HEK293 (cell line): ENCODE results near the gene ATP6V1A.

Experiments
- CTCF ChIA-PET: fragments of 350-600 bp; formaldehyde crosslinking; extraction: SDS; loops from one replicate; lab custom pipeline; 2021; ENCODE audit warnings: antibody characterized with exemption; lab: Yijun Ruan, JAX
- POLR2A ChIA-PET: fragments of 300-600 bp; formaldehyde crosslinking; extraction: SDS; loops from one replicate; lab custom pipeline; 2020; ENCODE audit warnings: antibody characterized with exemption, inconsistent platforms; lab: Yijun Ruan, JAX
- H3K27ac ChIP-seq: fragments of 200-500 bp; sonication (Bioruptor generic); 2 replicates; pipeline ENCODE4 v1.5.1; 2014; ENCODE audit warnings: low read depth, low read length, control low read depth, inconsistent platforms; ENCODE audit errors: extremely low read depth
- H3K36me3 ChIP-seq, 2 experiments: fragments of 200-500 bp in 1 of 2; sonication (Bioruptor generic) in 1 of 2; 1 replicate in 1 of 2; 2 replicates in 1 of 2; pipeline ENCODE4 v1.5.1; 2014 to 2017; ENCODE audit warnings: inconsistent platforms in 2 of 2, low read length in 2 of 2; ENCODE audit not compliant: control insufficient read depth in 2 of 2, insufficient read depth in 1 of 2
- H3K4me1 ChIP-seq: fragments of 200-500 bp; sonication (Bioruptor generic); 2 replicates; pipeline ENCODE4 v1.5.1; 2014; ENCODE audit warnings: mild to moderate bottlenecking, low read length, inconsistent platforms; ENCODE audit not compliant: control insufficient read depth, insufficient read depth
- H3K4me3 ChIP-seq: 2 replicates; pipeline ENCODE4 v1.5.1; 2011; ENCODE audit warnings: low read depth, mild to moderate bottlenecking, control low read depth, low read length, moderate library complexity
- H3K9me3 ChIP-seq: fragments of 200-500 bp; sonication (Bioruptor generic); 2 replicates; pipeline ENCODE4 v1.5.1; 2014; ENCODE audit warnings: low read depth, low read length, inconsistent platforms; ENCODE audit not compliant: control insufficient read depth, insufficient read depth
- AEBP2 ChIP-seq: fragments of 450-650 bp; formaldehyde crosslinking; IDR thresholded peaks from 2 replicates; pipeline ENCODE4 v1.5.1; 2016; ENCODE audit warnings: missing biosample characterization, missing genetic modification characterization, borderline replicate concordance
- HOXC10 ChIP-seq: sonication (generic); formaldehyde crosslinking; IDR thresholded peaks from 2 replicates; pipeline ENCODE4 v1.8.1; 2023; ENCODE audit warnings: mild to moderate bottlenecking, missing genetic modification reagents
- IKZF3 ChIP-seq: fragments of 450-650 bp; IDR thresholded peaks from 2 replicates; pipeline ENCODE4 v1.5.0; 2018; ENCODE audit warnings: missing biosample characterization, mild to moderate bottlenecking, missing genetic modification characterization, moderate library complexity
- MYNN ChIP-seq: fragments of 450-650 bp; formaldehyde crosslinking; IDR thresholded peaks from 2 replicates; pipeline ENCODE4 v1.5.1; 2016; ENCODE audit warnings: missing biosample characterization, missing genetic modification characterization, borderline replicate concordance
- MZF1 ChIP-seq: fragments of 450-650 bp; formaldehyde crosslinking; IDR thresholded peaks from 2 replicates; pipeline ENCODE4 v1.5.1; 2017; ENCODE audit warnings: missing biosample characterization, missing genetic modification characterization, borderline replicate concordance
- PRDM4 ChIP-seq: fragments of 450-650 bp; formaldehyde crosslinking; IDR thresholded peaks from 2 replicates; pipeline ENCODE4 v1.5.1; 2017; ENCODE audit warnings: missing biosample characterization, missing genetic modification characterization
- SCRT2 ChIP-seq: fragments of 450-650 bp; formaldehyde crosslinking; IDR thresholded peaks from 2 replicates; pipeline ENCODE4 v1.5.1; 2016; ENCODE audit warnings: missing biosample characterization, missing genetic modification characterization
- ZBTB20 ChIP-seq: fragments of 450-650 bp; formaldehyde crosslinking; IDR thresholded peaks from 2 replicates; pipeline ENCODE4 v1.5.1; 2016; ENCODE audit warnings: missing biosample characterization, missing genetic modification characterization
- ZBTB6 ChIP-seq: fragments of 450-650 bp; formaldehyde crosslinking; IDR thresholded peaks from 2 replicates; pipeline ENCODE4 v1.5.1; 2017; ENCODE audit warnings: missing biosample characterization, missing genetic modification characterization
- ZEB2 ChIP-seq: fragments of 450-650 bp; formaldehyde crosslinking; IDR thresholded peaks from 2 replicates; pipeline ENCODE4 v1.5.1; 2016; ENCODE audit warnings: missing biosample characterization, missing genetic modification characterization
- ZFP37 ChIP-seq: fragments of 450-650 bp; formaldehyde crosslinking; IDR thresholded peaks from 2 replicates; pipeline ENCODE4 v1.5.1; 2016; ENCODE audit warnings: missing biosample characterization, missing genetic modification characterization
- ZNF175 ChIP-seq: fragments of 450-650 bp; formaldehyde crosslinking; IDR thresholded peaks from 2 replicates; pipeline ENCODE4 v1.5.1; 2016; ENCODE audit warnings: missing biosample characterization, missing genetic modification characterization
- ZNF18 ChIP-seq: fragments of 450-650 bp; formaldehyde crosslinking; IDR thresholded peaks from 2 replicates; pipeline ENCODE4 v1.5.1; 2016; ENCODE audit warnings: missing biosample characterization, missing genetic modification characterization
- ZNF239 ChIP-seq: fragments of 450-650 bp; formaldehyde crosslinking; IDR thresholded peaks from 2 replicates; pipeline ENCODE4 v1.5.1; 2016; ENCODE audit warnings: missing biosample characterization, missing genetic modification characterization
- ZNF24 ChIP-seq: fragments of 450-650 bp; formaldehyde crosslinking; IDR thresholded peaks from 2 replicates; pipeline ENCODE4 v1.5.1; 2016; ENCODE audit warnings: missing biosample characterization, missing genetic modification characterization
- ZNF248 ChIP-seq: fragments of 450-650 bp; formaldehyde crosslinking; IDR thresholded peaks from 2 replicates; pipeline ENCODE4 v1.5.1; 2017; ENCODE audit warnings: missing biosample characterization, missing genetic modification characterization
- ZNF311 ChIP-seq: fragments of 450-650 bp; formaldehyde crosslinking; IDR thresholded peaks from 2 replicates; pipeline ENCODE4 v1.5.1; 2017; ENCODE audit warnings: missing biosample characterization, missing genetic modification characterization, borderline replicate concordance
- ZNF354C ChIP-seq: fragments of 450-650 bp; formaldehyde crosslinking; IDR thresholded peaks from 2 replicates; pipeline ENCODE4 v1.5.1; 2016; ENCODE audit warnings: missing biosample characterization, missing genetic modification characterization, low read depth, borderline replicate concordance
- ZNF544 ChIP-seq: fragments of 450-650 bp; formaldehyde crosslinking; IDR thresholded peaks from 2 replicates; pipeline ENCODE4 v1.5.0; 2017; ENCODE audit warnings: missing biosample characterization, missing genetic modification characterization
- ZNF585B ChIP-seq: fragments of 450-650 bp; formaldehyde crosslinking; IDR thresholded peaks from 2 replicates; pipeline ENCODE4 v1.5.1; 2016; ENCODE audit warnings: missing biosample characterization, missing genetic modification characterization
- ZNF610 ChIP-seq: fragments of 450-650 bp; formaldehyde crosslinking; IDR thresholded peaks from 2 replicates; pipeline ENCODE4 v1.5.1; 2016; ENCODE audit warnings: missing biosample characterization, missing genetic modification characterization, borderline replicate concordance
- ZNF639 ChIP-seq: fragments of 450-650 bp; formaldehyde crosslinking; IDR thresholded peaks from 2 replicates; pipeline ENCODE4 v1.5.1; 2016; ENCODE audit warnings: missing biosample characterization, missing genetic modification characterization
- ZNF654 ChIP-seq: fragments of 450-650 bp; formaldehyde crosslinking; IDR thresholded peaks from 2 replicates; pipeline ENCODE4 v1.5.1; 2016; ENCODE audit warnings: low read depth, missing biosample characterization, missing genetic modification characterization
- ZNF692 ChIP-seq: fragments of 450-650 bp; formaldehyde crosslinking; IDR thresholded peaks from 2 replicates; pipeline ENCODE4 v1.5.1; 2016; ENCODE audit warnings: missing biosample characterization, missing genetic modification characterization
- ZNF701 ChIP-seq: fragments of 450-650 bp; formaldehyde crosslinking; IDR thresholded peaks from 2 replicates; pipeline ENCODE4 v1.5.1; 2016; ENCODE audit warnings: missing biosample characterization, missing genetic modification characterization
- ZNF707 ChIP-seq: fragments of 450-650 bp; formaldehyde crosslinking; IDR thresholded peaks from 2 replicates; pipeline ENCODE4 v1.5.1; 2016; ENCODE audit warnings: missing biosample characterization, missing genetic modification characterization
- ZNF76 ChIP-seq: fragments of 450-650 bp; formaldehyde crosslinking; IDR thresholded peaks from 2 replicates; pipeline ENCODE4; 2016; ENCODE audit warnings: low read depth, missing biosample characterization, missing genetic modification characterization, borderline replicate concordance
- ZSCAN4 ChIP-seq: fragments of 450-650 bp; formaldehyde crosslinking; IDR thresholded peaks from 2 replicates; pipeline ENCODE4 v1.5.1; 2017; ENCODE audit warnings: missing biosample characterization, missing genetic modification characterization

Gene ATP6V1A

GRCh38 chr3:113805249-113805648 lies 58.4 kb downstream of the ATP6V1A start:
- Histone ChIP-seq H3K9me3 (no peaks in the 10 kb centered on the region), H3K4me3 (no peak overlapping the region), H3K4me1 (no peaks in the 10 kb centered on the region)
- CTCF ChIA-PET: interaction anchor here (0.5 kb wide), 1 partner anchor 17 kb away, joined by 3 read pairs; no protein-coding TSS in a partner anchor
- POLR2A ChIA-PET: no interaction called here
- TF ChIP-seq AEBP2 (tag by site-specific recombination) (no peak), MZF1 (tag by site-specific recombination) (no peak), ZNF585B (tag by site-specific recombination) (no peak), MYNN (no peak), ZNF24 (no peak), ZNF701 (tag by site-specific recombination) (no peak), ZEB2 (tag by site-specific recombination) (no peak), ZSCAN4 (no peak), ZNF610 (no peak), ZBTB6 (no peak), ZNF707 (no peak), IKZF3 (tag by site-specific recombination) (no peak), HOXC10 (no peak), ZBTB20 (tag by site-specific recombination) (no peak), SCRT2 (no peak), ZFP37 (no peak), ZNF175 (no peak), ZNF248 (tag by site-specific recombination) (no peak), ZNF18 (tag by site-specific recombination) (no peak), ZNF354C (tag by site-specific recombination) (no peak)
- TF ChIP-seq, all 188 proteins: peak for 0
- Histone ChIP-seq H3K36me3 (peaks cover 8 to 62% of the 10 kb centered on the region in 2 experiments; a peak in 2 of 3 replicates), H3K27ac (no peak overlapping the region)

- Histone ChIP-seq H3K9me3 (no peaks in the 10 kb centered on the region), H3K36me3 (peaks cover 0 to 24% of the 10 kb centered on the region in 2 experiments; a peak in 2 of 3 replicates), H3K4me1 (no peaks in the 10 kb centered on the region), H3K4me3 (no peak overlapping the region), H3K27ac (no peak overlapping the region)
- ChIA-PET POLR2A (no interaction called here), CTCF (no interaction called here)
- TF ChIP-seq ZNF654: no peak
- TF ChIP-seq ZNF692: no peak
- TF ChIP-seq PRDM4 (tag by site-specific recombination): no peak
- no peak for TF ChIP-seq ZNF544
- TF ChIP-seq ZNF76: no peak
- TF ChIP-seq ZNF239 (tag by site-specific recombination): no peak
- TF ChIP-seq ZNF639 (tag by site-specific recombination): no peak
- no peak for TF ChIP-seq ZNF311 (tag by site-specific recombination)
- TF ChIP-seq ZFP37: no peak
These were observed 66.0 kb downstream of the ATP6V1A start for GRCh38 chr3:113812854-113813253.
